B cell (primary cell): ENCODE data around the gene PTCSC3. TPM values are rescaled to one million over a fixed set of nuclear protein-coding genes. Genes with fewer than 3 reads are reported as not detected.

Experiments
- ATAC-seq: fragments of 200-7000 bp; cut with Tn5 transposase; one replicate; pipeline ENCODE4 v1.10.0; 2021; ENCODE audit warnings: low read depth, mild to moderate bottlenecking, moderate number of reproducible peaks, moderate library complexity
- CTCF ChIA-PET: fragments of 350-600 bp; sonication (Branson Sonifier 250); formaldehyde crosslinking; loops from one replicate; lab custom pipeline; 2021; ENCODE audit warnings: antibody characterized with exemption, inconsistent platforms; lab: Charles Lee
- POLR2A ChIA-PET: fragments of 350-600 bp; sonication (Branson Sonifier 250); formaldehyde crosslinking; loops from one replicate; lab custom pipeline; 2021; ENCODE audit warnings: antibody characterized with exemption; lab: Charles Lee
- DNase-seq: peaks from one replicate; pipeline ENCODE4 v3.0.0; 2013
- H2AFZ ChIP-seq: 2 replicates; pipeline ENCODE4 v1.6.1; 2012; ENCODE audit warnings: mild to moderate bottlenecking, low read depth, low read length; ENCODE audit not compliant: insufficient read depth, poor library complexity, severe bottlenecking
- H3K27ac ChIP-seq, 2 donors: 1 replicate in 1 of 2; 2 replicates in 1 of 2; pipeline ENCODE4 v1.5.1; 2012 to 2013; ENCODE audit warnings: low read length in 2 of 2, mild to moderate bottlenecking in 2 of 2, moderate library complexity in 1 of 2
- H3K27me3 ChIP-seq, 4 experiments: fragments of 200-600 bp in 1 of 4; sonication (generic) in 1 of 4; replicated peaks in 1 of 4; 1 replicate in 2 of 4; 2 replicates in 2 of 4; pipeline versions ENCODE4 v1.6.1 to v1.7.0; 2013 to 2016; ENCODE audit warnings: low read length in 3 of 4, mild to moderate bottlenecking in 2 of 4, mixed read lengths in 1 of 4, moderate library complexity in 1 of 4; ENCODE audit not compliant: insufficient read depth in 4 of 4, control insufficient read depth in 3 of 4; ENCODE audit errors: control extremely low read depth in 1 of 4
- H3K36me3 ChIP-seq, 2 experiments: replicated peaks in 1 of 2; 1 replicate in 1 of 2; 2 replicates in 1 of 2; pipeline versions ENCODE4 v1.6.1 to v1.7.1; 2013; ENCODE audit warnings: low read length in 1 of 2; ENCODE audit not compliant: insufficient read depth in 2 of 2, control insufficient read depth in 1 of 2; ENCODE audit errors: control extremely low read depth in 1 of 2, extremely low read depth in 1 of 2
- H3K4me1 ChIP-seq, 2 donors: fragments of 200-600 bp in 1 of 2; sonication (generic) in 1 of 2; 1 replicate in 1 of 2; 2 replicates in 1 of 2; pipeline versions ENCODE4 v1.5.1 to v1.6.1; 2013 to 2017; ENCODE audit warnings: low read length in 2 of 2; ENCODE audit not compliant: control insufficient read depth in 2 of 2, insufficient read depth in 2 of 2
- H3K4me2 ChIP-seq: replicated peaks from 2 replicates; pipeline ENCODE3; 2012; ENCODE audit warnings: mild to moderate bottlenecking, low read depth, low read length; ENCODE audit not compliant: poor library complexity, severe bottlenecking
- H3K4me3 ChIP-seq, 5 experiments: fragments of 200-600 bp in 1 of 5; sonication (generic) in 1 of 5; 1 replicate in 3 of 5; 2 replicates in 2 of 5; pipeline versions ENCODE4 v1.5.1 to v1.7.0; 2011 to 2016; ENCODE audit warnings: low read length in 4 of 5, mild to moderate bottlenecking in 4 of 5, low read depth in 2 of 5, control low read depth in 1 of 5, moderate library complexity in 1 of 5; ENCODE audit not compliant: insufficient read depth in 1 of 5; ENCODE audit errors: control extremely low read depth in 1 of 5, extremely low read depth in 1 of 5
- H3K79me2 ChIP-seq: fragments of 200-600 bp; sonication (generic); one replicate; pipeline ENCODE4 v1.6.0; 2016; ENCODE audit warnings: low read length; ENCODE audit not compliant: control insufficient read depth, insufficient read depth
- H3K9ac ChIP-seq: fragments of 200-600 bp; sonication (generic); 2 replicates; pipeline ENCODE4 v1.6.1; 2017; ENCODE audit warnings: mild to moderate bottlenecking, low read length, moderate library complexity
- H3K9me3 ChIP-seq, 3 donors: one replicate each; pipeline versions ENCODE4 v1.6.1 to v1.7.1; 2013; ENCODE audit warnings: low read length in 2 of 3; ENCODE audit not compliant: control insufficient read depth in 2 of 3, insufficient read depth in 1 of 3; ENCODE audit errors: control extremely low read depth in 1 of 3
- H4K20me1 ChIP-seq: 2 replicates; pipeline ENCODE4 v1.6.0; 2012; ENCODE audit warnings: mild to moderate bottlenecking, low read length; ENCODE audit not compliant: insufficient read depth, control insufficient read depth, poor library complexity, severe bottlenecking
- H3K27ac Mint-ChIP-seq: one replicate; pipeline ENCODE4 v1.8.0; 2021; ENCODE audit warnings: mixed read lengths
- H3K27me3 Mint-ChIP-seq: one replicate; pipeline ENCODE4 v1.8.0; 2021; ENCODE audit warnings: mixed read lengths
- H3K4me1 Mint-ChIP-seq: one replicate; pipeline ENCODE4 v1.8.0; 2021; ENCODE audit warnings: mixed read lengths
- H3K4me3 Mint-ChIP-seq: one replicate; pipeline ENCODE4 v1.8.0; 2021; ENCODE audit warnings: mixed read lengths
- H3K9me3 Mint-ChIP-seq: one replicate; pipeline ENCODE4 v1.8.0; 2022; ENCODE audit warnings: mixed read lengths; ENCODE audit not compliant: insufficient read depth
- CTCF ChIP-seq: fragments of 200-600 bp; IDR thresholded peaks from one replicate; pipeline ENCODE4 v1.8.0; 2022; ENCODE audit warnings: antibody characterized with exemption, mild to moderate bottlenecking
- EZH2 ChIP-seq: IDR thresholded peaks from 2 replicates; pipeline ENCODE4 v1.6.1; 2012; ENCODE audit warnings: borderline replicate concordance, low read depth, mild to moderate bottlenecking, moderate library complexity, low read length; ENCODE audit not compliant: insufficient read depth, poor library complexity, severe bottlenecking
- WGBS: methylation state at CpG from one replicate; pipeline ENCODE4 v1.1.5; 2013; ENCODE audit warnings: missing lambda C conversion rate; ENCODE audit not compliant: insufficient coverage; 5-methylcytosine and 5-hydroxymethylcytosine counted together
- intact Hi-C: fragments of 100-400 bp; cut with micrococcal nuclease; formaldehyde crosslinking; loops from one replicate; pipeline ENCODE4 v1.10.0; 2022
- polyA plus RNA-seq: library from polyadenylated mRNA; depleted of rRNA; stranded (reverse); fragments of >200 nt; gene quantifications from 2 replicates; pipeline ENCODE4 v1.2.3, GENCODE V29; 2012
- total RNA-seq, 2 donors: library from RNA; stranded (reverse); fragments of 120-200 nt in 1 of 2; gene quantifications; 1 replicate in 1 of 2; 2 replicates in 1 of 2; pipeline versions ENCODE4 v1.2.3 to v1.2.4, GENCODE V29; 2013 to 2022

PTCSC3 gene
- total and polyA plus RNA-seq, 2 donors (not counting 1 experiment from before 2014, with no cell fraction given): not detected

GRCh38 chr14:36207500-36207899 lies 31.0 kb upstream of the PTCSC3 start:
- Histone ChIP-seq H3K4me1 (no peaks in the 10 kb centered on the region), H2AFZ (no peak overlapping the region), H4K20me1 (no peaks in the 10 kb centered on the region), H3K9ac (no peak overlapping the region), H3K36me3 (no peaks in the 10 kb centered on the region), H3K79me2 (no peaks in the 10 kb centered on the region), H3K4me3 (no peak overlapping the region), H3K4me2 (no peak overlapping the region), H3K27me3 (no peaks in the 10 kb centered on the region), H3K9me3 (peaks cover 0 to 3% (median 0%) of the 10 kb centered on the region in 3 donors), H3K27ac (no peak overlapping the region)
- Mint-ChIP-seq H3K4me1 (no peaks in the 10 kb centered on the region), H3K27ac (no peak overlapping the region), H3K4me3 (no peak overlapping the region), H3K9me3 (peaks cover 4% of the 10 kb centered on the region), H3K27me3 (no peaks in the 10 kb centered on the region)
- ChIA-PET CTCF (no interaction called here), POLR2A (no interaction called here)
- intact Hi-C loops: no loop called here
- DNase-seq (no peak), ATAC-seq (no peak)
- no peak for TF ChIP-seq CTCF
- TF ChIP-seq EZH2: no peak
- no CpG with 5 or more reads among the region's 1 CpG for WGBS

- H3K9me3 ChIP-seq: peaks cover 0 to 5% (median 0%) of the 10 kb centered on the region in 3 donors
- no peaks in the 10 kb centered on the region for H3K4me1 ChIP-seq
- CTCF ChIA-PET: no interaction called here
- Mint-ChIP-seq H3K9me3 (peaks cover 4% of the 10 kb centered on the region), H3K4me1 (no peaks in the 10 kb centered on the region), H3K27me3 (peaks cover 3% of the 10 kb centered on the region), H3K4me3 (no peak overlapping the region), H3K27ac (no peak overlapping the region)
- H3K4me2 ChIP-seq: no peak overlapping the region
- no peaks in the 10 kb centered on the region for H3K79me2 ChIP-seq
- H2AFZ ChIP-seq: no peak overlapping the region
- intact Hi-C loops: no loop called here
- no peak for TF ChIP-seq EZH2
- no peak for TF ChIP-seq CTCF
- H3K27me3 ChIP-seq: no peaks in the 10 kb centered on the region
- H3K9ac ChIP-seq: no peak overlapping the region
- 42% methylated on average over 2 of the region's 4 CpGs for WGBS
- H3K27ac ChIP-seq: no peak overlapping the region
- DNase-seq (no peak), ATAC-seq (no peak)
- no peaks in the 10 kb centered on the region for H3K36me3 ChIP-seq
- POLR2A ChIA-PET: no interaction called here
- H4K20me1 ChIP-seq: no peaks in the 10 kb centered on the region
- H3K4me3 ChIP-seq: no peak overlapping the region
These were observed 28.0 kb upstream of the PTCSC3 start for GRCh38 chr14:36204461-36205073.
